GM18868 (cell line): ENCODE measurements around the gene ERGIC2.
"Not testable (repeated sequence)": the region's sequence is repeated elsewhere in the genome, so short reads cannot be mapped to it uniquely, and the experiment has no call there.

Experiments
- ATAC-seq: cut with Tn5 transposase; IDR thresholded peaks from one replicate; pipeline ENCODE4 v1.9.1; 2021; ENCODE audit warnings: mild to moderate bottlenecking, moderate library complexity; ENCODE audit not compliant: unreplicated experiment

The ERGIC2 gene

DNA sequence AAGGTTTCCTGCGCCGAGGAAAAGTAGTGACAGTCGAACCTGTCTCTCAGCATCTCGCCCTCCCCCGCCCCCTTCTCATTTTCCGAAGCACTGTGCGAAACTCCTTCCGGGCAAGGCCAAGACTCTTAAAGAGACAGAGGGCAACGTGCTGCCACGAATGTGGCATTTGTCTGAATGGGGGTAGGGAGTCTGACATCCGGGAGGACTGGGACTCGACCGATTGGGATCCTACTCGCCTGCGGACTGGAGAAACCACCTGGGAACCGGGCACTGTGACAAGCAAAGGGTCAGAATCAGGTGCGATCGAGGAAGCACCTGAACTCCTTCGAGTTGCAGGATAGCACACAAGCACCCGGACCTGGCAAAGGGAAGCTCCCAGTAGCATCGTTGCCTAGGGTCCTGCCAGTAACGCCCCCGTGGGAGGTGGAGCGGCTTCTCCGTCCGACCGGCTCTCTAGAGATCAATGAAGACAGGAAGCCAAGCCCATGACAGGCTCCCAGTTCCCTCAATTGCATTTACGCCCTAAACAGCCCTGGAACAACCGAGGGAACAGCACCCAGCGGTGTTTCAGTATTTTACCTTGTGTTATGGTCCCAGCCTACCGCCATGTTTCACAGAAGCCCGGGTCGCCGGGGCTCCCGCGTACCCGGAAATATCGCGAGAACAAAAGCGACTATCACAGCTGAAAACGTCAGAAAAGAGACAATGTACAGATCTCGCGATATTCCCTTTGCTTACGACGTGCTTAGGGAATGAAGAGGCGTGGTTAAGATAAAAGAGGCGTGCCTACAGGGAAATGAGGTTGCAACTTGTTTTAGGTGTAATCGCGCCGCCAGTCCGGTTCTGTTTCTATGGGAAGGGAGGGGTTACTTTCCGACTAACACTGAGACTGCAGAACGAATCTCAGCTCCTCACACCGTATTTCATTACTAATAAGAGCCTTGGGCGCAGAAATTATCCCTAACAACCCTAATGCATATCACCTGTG lies at the start of gene ERGIC2:
ERGIC2 (minus strand) TSS at position 637 of the 988 bp plus-strand sequence. CDS start 9,539 bp downstream, outside the sequence.
- ATAC-seq = peak; percentile 98

DNA sequence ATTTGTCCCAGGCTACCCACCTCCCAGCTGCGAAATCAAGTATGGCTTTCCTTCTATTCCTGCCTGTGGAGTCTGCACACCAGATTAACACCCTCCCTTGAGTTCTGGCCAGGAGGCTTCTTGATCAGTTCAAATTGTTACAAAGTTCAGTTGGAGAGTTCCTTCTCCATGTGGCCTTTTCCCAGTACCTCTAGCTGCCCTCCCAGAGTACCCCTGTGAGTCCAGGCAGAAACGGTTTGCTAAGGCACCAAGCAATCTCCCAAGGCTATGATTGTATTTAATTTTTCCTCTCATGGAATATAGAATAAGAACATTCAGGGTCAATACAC lies 49.7 kb upstream of the ERGIC2 start:
- no peak for ATAC-seq

- no peak for ATAC-seq
Measured at GRCh38 chr12:29429999-29430715, 49.2 kb upstream of the ERGIC2 start.

DNA sequence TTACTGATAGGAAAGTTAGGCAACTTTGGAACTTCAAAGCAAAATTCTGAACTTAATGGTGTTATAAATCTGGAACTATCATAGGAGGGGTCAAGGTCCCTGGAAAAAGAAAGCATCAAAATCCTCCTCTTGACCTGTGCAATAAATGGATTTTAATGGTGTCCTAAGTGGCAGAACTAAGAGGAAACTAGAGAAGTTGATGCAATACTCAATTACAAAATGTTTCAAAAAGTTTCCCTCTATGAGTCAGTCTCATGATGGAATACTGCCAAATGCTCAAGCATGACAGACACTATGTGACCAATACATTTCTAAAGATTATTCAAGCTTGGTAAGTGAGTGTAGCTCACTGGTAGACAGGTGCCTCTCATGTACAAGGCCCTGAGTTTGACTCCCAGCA lies 47.7 kb upstream of the ERGIC2 start:
- peak; percentile 68 for ATAC-seq

GRCh38 chr12:29427964-29428363 lies 47.0 kb upstream of the ERGIC2 start:
- peak; percentile 98 for ATAC-seq

DNA sequence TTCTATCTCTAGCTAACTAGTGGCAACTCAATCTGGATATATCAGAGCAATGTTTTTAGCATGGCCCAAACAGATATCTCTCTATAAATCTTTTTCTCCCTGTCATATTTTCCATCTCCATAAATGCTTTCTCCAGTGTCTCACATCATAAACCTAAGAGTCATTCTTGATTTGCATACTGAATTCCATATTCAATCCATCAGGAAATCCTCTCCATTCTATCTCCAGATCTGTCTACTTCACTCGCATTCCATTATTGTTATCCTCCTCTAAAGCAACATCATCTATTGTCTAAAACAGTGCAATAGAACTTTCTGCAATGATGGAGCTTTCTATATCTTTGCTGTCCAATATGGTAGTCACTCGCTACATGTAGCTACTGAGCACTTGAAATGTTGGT lies 45.5 kb upstream of the ERGIC2 start:
- ATAC-seq = no peak

GRCh38 chr12:29425722-29426121 lies 44.8 kb upstream of the ERGIC2 start:
- no peak for ATAC-seq

- no peak for ATAC-seq
Measured at GRCh38 chr12:29416748-29417147, 35.8 kb upstream of the ERGIC2 start.

DNA sequence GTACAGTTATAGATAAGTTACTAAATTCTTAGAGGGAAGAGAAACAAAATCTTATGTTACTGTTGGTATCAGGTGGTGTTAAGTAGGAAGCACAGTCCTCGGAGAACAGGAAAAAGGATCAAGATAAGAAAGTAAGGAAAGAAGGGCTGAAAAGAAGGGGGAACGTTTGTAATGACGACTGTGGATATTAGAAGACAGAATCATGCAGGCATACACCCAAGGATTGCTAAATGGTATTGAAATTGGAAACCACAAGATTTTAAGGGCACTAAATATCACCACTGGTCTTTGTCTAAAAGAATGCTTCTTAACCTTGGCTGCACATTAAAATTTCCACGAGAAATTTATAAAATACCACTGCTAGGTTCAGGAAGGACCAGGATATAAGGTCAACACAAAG lies 34.1 kb upstream of the ERGIC2 start:
- ATAC-seq = no peak

- no peak for ATAC-seq
Measured at GRCh38 chr12:29414368-29414767, 33.4 kb upstream of the ERGIC2 start.

GRCh38 chr12:29405561-29405960 lies 24.6 kb upstream of the ERGIC2 start:
- ATAC-seq = no peak

DNA sequence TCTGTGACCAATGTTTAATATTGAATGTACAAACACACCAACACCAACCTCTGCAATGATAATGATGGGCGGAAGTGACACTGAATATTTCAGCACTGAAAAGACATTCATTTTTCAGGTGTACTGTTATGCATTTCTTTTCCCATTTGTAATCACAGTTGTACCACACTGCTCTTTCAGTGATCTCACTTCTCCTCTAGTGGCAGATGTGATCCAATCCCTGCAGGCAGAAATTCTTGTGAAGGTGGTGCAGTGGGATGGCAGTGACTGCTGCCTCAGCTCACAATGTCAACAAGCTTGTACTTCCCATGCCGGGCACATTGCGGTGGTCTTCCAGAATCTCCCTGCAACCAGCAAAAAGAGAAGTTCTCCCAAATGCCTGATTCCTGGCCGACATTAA lies 23.0 kb upstream of the ERGIC2 start:
- ATAC-seq = no peak

GRCh38 chr12:29402437-29402836 lies 21.5 kb upstream of the ERGIC2 start:
- no peak for ATAC-seq

DNA sequence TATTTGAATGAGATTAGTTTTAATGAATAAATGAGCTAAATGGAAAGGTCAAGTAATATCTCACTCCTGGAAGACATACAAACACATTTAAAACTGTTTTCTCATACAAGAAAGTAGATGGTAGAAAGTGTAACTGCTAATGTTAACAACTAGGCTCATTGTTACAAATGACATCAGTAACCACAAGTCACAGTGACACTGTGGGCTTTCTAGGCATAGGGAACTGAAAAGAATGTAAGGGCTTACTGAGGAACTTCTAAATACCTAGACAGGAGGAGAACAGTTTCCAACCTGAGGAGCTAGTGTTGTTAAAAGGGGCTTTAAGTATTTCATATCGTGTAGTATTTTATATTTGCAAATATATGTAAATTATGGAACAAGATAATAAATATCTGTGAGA lies 17.5 kb upstream of the ERGIC2 start:
- peak; percentile 93 for ATAC-seq

GRCh38 chr12:29396774-29397173 lies 15.8 kb upstream of the ERGIC2 start:
- no peak for ATAC-seq

GRCh38 chr12:29395356-29395755 lies 14.4 kb upstream of the ERGIC2 start:
- no peak for ATAC-seq

DNA sequence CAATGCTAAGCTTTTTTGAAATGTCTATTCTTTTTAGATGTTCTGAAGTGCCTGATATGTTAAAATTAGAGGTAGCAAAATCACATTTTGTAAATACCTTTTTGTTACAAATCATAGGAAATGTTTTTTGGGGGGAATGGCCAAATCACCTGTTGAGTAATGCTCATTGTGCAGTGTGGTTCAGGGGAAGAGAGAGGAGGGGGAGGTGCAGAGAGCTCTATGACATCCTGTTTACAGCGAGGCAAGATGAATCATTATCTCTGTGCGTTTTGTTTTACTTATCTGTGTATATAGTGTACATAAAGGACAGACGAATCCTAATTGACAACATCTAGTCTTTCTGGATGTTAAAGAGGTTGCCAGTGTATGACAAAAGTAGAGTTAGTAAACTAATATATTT lies 9.4 kb upstream of the ERGIC2 start:
- not testable (repeated sequence) for ATAC-seq

DNA sequence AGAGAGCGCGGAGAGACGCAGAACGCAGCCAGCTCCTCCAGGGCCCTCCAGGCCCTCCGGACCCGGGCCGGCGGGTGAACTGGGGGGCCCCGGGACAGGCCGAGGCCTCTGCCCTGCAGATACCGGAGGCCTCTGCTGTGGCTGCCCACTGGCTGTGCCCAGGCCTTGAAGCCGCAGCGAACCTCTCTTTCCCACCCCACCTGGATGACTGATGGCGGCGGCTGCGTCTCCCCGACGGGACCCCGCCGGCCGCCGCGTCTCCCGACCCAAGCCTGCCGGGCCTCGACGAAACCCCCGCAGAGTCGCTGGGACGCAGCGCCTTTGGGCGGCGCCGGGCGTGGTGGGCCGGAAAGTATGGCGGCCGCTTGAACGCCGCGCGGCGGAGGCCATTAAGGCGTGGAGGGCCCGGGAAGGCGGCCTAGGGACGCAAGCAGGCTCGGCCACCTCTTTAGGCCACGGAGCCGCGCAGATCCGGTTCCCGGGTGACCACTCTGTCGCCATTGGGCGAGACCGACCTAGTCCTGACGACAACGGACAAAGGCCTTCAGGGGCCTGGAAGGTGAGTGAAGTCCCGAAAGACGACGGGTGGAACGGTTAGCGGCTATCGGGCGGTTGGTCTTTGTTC lies 8.4 kb upstream of the ERGIC2 start:
- ATAC-seq = no peak

GRCh38 chr12:29386084-29386680 lies 5.2 kb upstream of the ERGIC2 start:
- ATAC-seq = not testable (repeated sequence)

- ATAC-seq = not testable (repeated sequence)
Measured at GRCh38 chr12:29385194-29385593, 4.2 kb upstream of the ERGIC2 start.

GRCh38 chr12:29382251-29382650 lies 1.3 kb upstream of the ERGIC2 start:
- no peak for ATAC-seq
